Measurements from ENCODE around the gene SPTBN1.

- TF ChIP-seq POLR2A (IDR thresholded peaks at IDR 0.05) (no peak), CTCF (IDR thresholded peaks at IDR 0.05) (no peak), POLR2AphosphoS5 (IDR thresholded peaks at IDR 0.05) (no peak)
Measured at GRCh38 chr2:54438271-54438670, 17.9 kb upstream of the SPTBN1 start.

Measured in stomach (tissue), 4 donors.